H9 (cell line): ENCODE data around the gene GIT2. TPM values are rescaled to one million over a fixed set of nuclear protein-coding genes. Genes with fewer than 3 reads are reported as not detected.

Experiments
- DNase-seq: peaks from one replicate; pipeline ENCODE4 v3.0.0-alpha.2; 2017
- H2AFZ ChIP-seq: one replicate; pipeline ENCODE4 v1.6.1; 2013; ENCODE audit warnings: mild to moderate bottlenecking, low read length, control low read depth, moderate library complexity
- H2AK5ac ChIP-seq: 2 replicates; pipeline ENCODE4 v1.6.1; 2013; ENCODE audit warnings: low read length, control low read depth, mixed read lengths; ENCODE audit not compliant: insufficient read length
- H2BK120ac ChIP-seq: one replicate; pipeline ENCODE4 v1.6.1; 2013; ENCODE audit warnings: low read depth, mild to moderate bottlenecking, low read length, control low read depth, inconsistent platforms; ENCODE audit not compliant: poor library complexity, severe bottlenecking
- H2BK12ac ChIP-seq: 2 replicates; pipeline ENCODE4 v1.6.1; 2013; ENCODE audit warnings: low read length, control low read depth, mixed read lengths, low read depth; ENCODE audit not compliant: insufficient read length
- H2BK15ac ChIP-seq: 2 replicates; pipeline ENCODE4 v1.6.1; 2013; ENCODE audit warnings: low read depth, low read length, control low read depth
- H2BK20ac ChIP-seq: one replicate; pipeline ENCODE4 v1.6.1; 2013; ENCODE audit warnings: low read depth, mild to moderate bottlenecking, low read length, control low read depth, inconsistent platforms; ENCODE audit not compliant: poor library complexity, severe bottlenecking
- H2BK5ac ChIP-seq: 2 replicates; pipeline ENCODE4 v1.6.1; 2013; ENCODE audit warnings: low read length, control low read depth, mixed read lengths; ENCODE audit not compliant: insufficient read length
- H3K14ac ChIP-seq: 2 replicates; pipeline ENCODE4 v1.6.1; 2013; ENCODE audit warnings: low read length, control low read depth; ENCODE audit not compliant: insufficient read depth
- H3K18ac ChIP-seq: 2 replicates; pipeline ENCODE4 v1.6.1; 2013; ENCODE audit warnings: low read depth, mild to moderate bottlenecking, mixed read lengths, low read length, control low read depth; ENCODE audit not compliant: insufficient read length
- H3K23ac ChIP-seq: 2 replicates; pipeline ENCODE4 v1.6.1; 2013; ENCODE audit warnings: low read length, control low read depth, mixed read lengths, low read depth; ENCODE audit not compliant: insufficient read length
- H3K23me2 ChIP-seq: 2 replicates; pipeline ENCODE4 v1.6.1; 2013; ENCODE audit warnings: low read depth, mild to moderate bottlenecking, mixed read lengths, low read length, control low read depth; ENCODE audit not compliant: insufficient read length, poor library complexity, severe bottlenecking
- H3K27ac ChIP-seq: 2 replicates; pipeline ENCODE4 v1.5.1; 2013; ENCODE audit warnings: low read length, control low read depth, mixed read lengths, low read depth; ENCODE audit not compliant: insufficient read length
- H3K27me3 ChIP-seq: 2 replicates; pipeline ENCODE4 v1.6.1; 2013; ENCODE audit warnings: low read length, control low read depth, inconsistent platforms; ENCODE audit not compliant: insufficient read depth
- H3K4ac ChIP-seq: 2 replicates; pipeline ENCODE4 v1.6.1; 2013; ENCODE audit warnings: low read depth, mild to moderate bottlenecking, control low read depth, inconsistent platforms, low read length, moderate library complexity
- H3K4me1 ChIP-seq: 2 replicates; pipeline ENCODE4 v1.6.1; 2013; ENCODE audit warnings: low read length, control low read depth, inconsistent platforms; ENCODE audit not compliant: insufficient read depth
- H3K4me2 ChIP-seq: 2 replicates; pipeline ENCODE4 v1.6.1; 2013; ENCODE audit warnings: low read length, control low read depth, mixed read lengths; ENCODE audit not compliant: insufficient read length, insufficient read depth
- H3K56ac ChIP-seq: 2 replicates; pipeline ENCODE4 v1.6.1; 2013; ENCODE audit warnings: low read depth, mild to moderate bottlenecking, mixed read lengths, low read length, control low read depth; ENCODE audit not compliant: insufficient read length
- H3K79me1 ChIP-seq: 2 replicates; pipeline ENCODE4 v1.6.1; 2013; ENCODE audit warnings: low read depth, mild to moderate bottlenecking, moderate library complexity, low read length, control low read depth, inconsistent platforms; ENCODE audit not compliant: insufficient read depth, poor library complexity, severe bottlenecking
- H3K79me2 ChIP-seq: 2 replicates; pipeline ENCODE4 v1.6.1; 2013; ENCODE audit warnings: low read length, control low read depth, inconsistent platforms; ENCODE audit not compliant: insufficient read depth
- H3K9ac ChIP-seq: 2 replicates; pipeline ENCODE4 v1.6.1; 2013; ENCODE audit warnings: low read length, control low read depth, mixed read lengths; ENCODE audit not compliant: insufficient read length; ENCODE audit errors: extremely low read depth
- H3K9me3 ChIP-seq: one replicate; pipeline ENCODE4 v1.6.1; 2013; ENCODE audit warnings: low read depth, low read length, inconsistent platforms; ENCODE audit not compliant: control insufficient read depth
- H3T11ph ChIP-seq: one replicate; pipeline ENCODE4 v1.6.1; 2013; ENCODE audit warnings: mild to moderate bottlenecking, low read length, control low read depth, inconsistent platforms
- H4K20me1 ChIP-seq: one replicate; pipeline ENCODE4 v1.6.1; 2013; ENCODE audit not compliant: control insufficient read depth, insufficient read length, insufficient read depth
- H4K5ac ChIP-seq: 2 replicates; pipeline ENCODE4 v1.6.1; 2013; ENCODE audit warnings: low read depth, mild to moderate bottlenecking, mixed read lengths, low read length, control low read depth; ENCODE audit not compliant: insufficient read length
- H4K8ac ChIP-seq: replicated peaks from 2 replicates; pipeline ENCODE4 v1.6.1; 2013; ENCODE audit warnings: low read length, control low read depth, mixed read lengths, low read depth; ENCODE audit not compliant: insufficient read length
- H4K91ac ChIP-seq: 2 replicates; pipeline ENCODE4 v1.6.1; 2013; ENCODE audit warnings: low read depth, mild to moderate bottlenecking, moderate library complexity, mixed read lengths, low read length, control low read depth; ENCODE audit not compliant: insufficient read length
- H3K27ac Mint-ChIP-seq, 3 experiments: 2 replicates in 2 of 3; 3 replicates in 1 of 3; pipeline ENCODE4 v1.8.0; 2020 to 2021; ENCODE audit warnings: mixed read lengths in 3 of 3, mild to moderate bottlenecking in 1 of 3, moderate library complexity in 1 of 3
- H3K27me3 Mint-ChIP-seq: 2 replicates; pipeline ENCODE4 v1.8.0; 2021; ENCODE audit warnings: low read depth, mild to moderate bottlenecking, moderate library complexity, mixed read lengths
- H3K36me3 Mint-ChIP-seq, 3 experiments: 2 replicates in 2 of 3; 3 replicates in 1 of 3; pipeline ENCODE4 v1.8.0; 2020 to 2021; ENCODE audit warnings: low read depth in 3 of 3, mixed read lengths in 3 of 3; ENCODE audit not compliant: insufficient read depth in 1 of 3
- H3K4me1 Mint-ChIP-seq, 2 experiments: 2 replicates each; pipeline ENCODE4 v1.8.0; 2020; ENCODE audit warnings: mixed read lengths in 2 of 2
- H3K4me3 Mint-ChIP-seq, 2 experiments: 2 replicates in 1 of 2; 3 replicates in 1 of 2; pipeline ENCODE4 v1.8.0; 2020 to 2021; ENCODE audit warnings: mild to moderate bottlenecking in 2 of 2, mixed read lengths in 2 of 2, moderate library complexity in 1 of 2
- H3K9me3 Mint-ChIP-seq, 2 experiments: 2 replicates in 1 of 2; 3 replicates in 1 of 2; pipeline ENCODE4 v1.8.0; 2020; ENCODE audit warnings: mild to moderate bottlenecking in 2 of 2, mixed read lengths in 2 of 2, moderate library complexity in 1 of 2
- CTCF ChIP-seq: fragments of 200-600 bp; sonication (generic); conservative IDR thresholded peaks from 3 replicates; pipeline ENCODE4 v1.8.0; 2021; ENCODE audit warnings: antibody characterized with exemption, mild to moderate bottlenecking
- total RNA-seq: library from RNA; stranded (reverse); gene quantifications from 2 replicates; pipeline ENCODE4 v1.2.1, GENCODE V29; 2021

Gene GIT2
- total RNA-seq, 1 experiment from 2014 or later = 27.0 TPM

- Histone ChIP-seq H2BK20ac (no peak overlapping the region), H3K9ac (no peak overlapping the region), H3K4ac (no peak overlapping the region), H3K4me2 (no peak overlapping the region), H4K91ac (no peak overlapping the region), H3T11ph (no peak overlapping the region), H3K27ac (no peak overlapping the region), H2BK5ac (no peak overlapping the region), H3K4me1 (no peaks in the 10 kb centered on the region), H3K23me2 (no peaks in the 10 kb centered on the region), H4K20me1 (no peaks in the 10 kb centered on the region), H4K8ac (no peak overlapping the region), H2BK15ac (no peak overlapping the region), H3K79me1 (no peaks in the 10 kb centered on the region), H3K56ac (no peak overlapping the region), H3K79me2 (no peaks in the 10 kb centered on the region), H2BK120ac (no peak overlapping the region), H3K9me3 (no peaks in the 10 kb centered on the region), H2AK5ac (no peak overlapping the region), H4K5ac (no peak overlapping the region), H2AFZ (no peak overlapping the region), H3K23ac (no peak overlapping the region), H3K27me3 (no peaks in the 10 kb centered on the region), H3K14ac (no peak overlapping the region), H3K18ac (no peak overlapping the region), H2BK12ac (no peak overlapping the region)
- H3K4me1 Mint-ChIP-seq = no peaks in the 10 kb centered on the region
- peaks cover 21 to 57% (median 39%) of the 10 kb centered on the region in 3 experiments for H3K36me3 Mint-ChIP-seq
- no peak for DNase-seq
- H3K9me3 Mint-ChIP-seq = no peaks in the 10 kb centered on the region
- no peak overlapping the region for H3K4me3 Mint-ChIP-seq
- no peak overlapping the region for H3K27ac Mint-ChIP-seq
- no peak for TF ChIP-seq CTCF
- H3K27me3 Mint-ChIP-seq = no peaks in the 10 kb centered on the region; the same call in 1 of the 2 replicates
Observed at GRCh38 chr12:109982210-109982609, 14.0 kb downstream of the GIT2 start.
